ENCODE measurements around the gene OR2V2.

The OR2V2 gene

DNA sequence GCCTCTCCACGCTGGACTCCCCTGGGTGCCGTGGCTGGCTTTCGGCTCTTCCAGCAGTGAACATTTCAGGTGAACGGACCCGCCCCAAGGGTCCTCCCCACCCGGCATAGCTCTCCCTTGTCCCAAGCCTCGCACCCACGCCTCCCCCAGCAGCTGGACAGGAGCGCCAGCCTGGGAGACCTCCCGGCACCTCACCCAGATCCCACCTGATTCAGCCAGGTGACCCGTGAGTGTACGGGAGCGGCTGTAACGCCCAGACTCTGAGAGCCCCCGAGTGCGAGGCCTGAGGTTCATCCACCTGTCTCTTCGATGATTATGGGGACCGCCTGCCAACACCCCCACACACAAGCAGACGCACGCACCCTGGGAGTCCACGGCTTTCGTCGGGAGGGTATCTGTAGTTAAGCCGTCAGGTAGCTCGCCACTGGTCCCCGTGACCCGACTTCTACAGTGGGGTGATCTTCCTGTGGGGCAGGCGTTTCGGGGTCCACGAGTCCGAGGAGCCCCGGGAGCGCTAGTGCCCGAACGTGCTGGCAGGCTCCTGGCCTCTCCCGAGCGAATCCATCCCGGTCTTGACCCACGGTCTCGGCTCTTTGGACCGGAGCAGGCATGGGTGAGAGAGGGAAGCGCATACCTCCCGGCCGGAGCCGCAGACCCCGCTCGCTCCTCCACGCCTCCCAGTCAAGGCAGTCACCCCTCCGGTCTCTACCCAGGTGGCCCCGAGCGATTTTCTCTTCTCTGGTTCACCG is 42.8 kb downstream of the OR2V2 start:
- TF ChIP-seq SPI1 (IDR thresholded peaks at IDR 0.05; ENCODE audit: borderline replicate concordance, low read depth) (no peak), POLR2AphosphoS5 (IDR thresholded peaks at IDR 0.05; ENCODE audit: low read depth) (no peak; the same call in 1 of the 2 replicates), CTCF (IDR thresholded peaks at IDR 0.05; ENCODE audit: insufficient read depth, low read length) (no peak), GABPA (IDR thresholded peaks at IDR 0.05; ENCODE audit: low read depth) (no peak)
- TF ChIP-seq, protein P1, sequence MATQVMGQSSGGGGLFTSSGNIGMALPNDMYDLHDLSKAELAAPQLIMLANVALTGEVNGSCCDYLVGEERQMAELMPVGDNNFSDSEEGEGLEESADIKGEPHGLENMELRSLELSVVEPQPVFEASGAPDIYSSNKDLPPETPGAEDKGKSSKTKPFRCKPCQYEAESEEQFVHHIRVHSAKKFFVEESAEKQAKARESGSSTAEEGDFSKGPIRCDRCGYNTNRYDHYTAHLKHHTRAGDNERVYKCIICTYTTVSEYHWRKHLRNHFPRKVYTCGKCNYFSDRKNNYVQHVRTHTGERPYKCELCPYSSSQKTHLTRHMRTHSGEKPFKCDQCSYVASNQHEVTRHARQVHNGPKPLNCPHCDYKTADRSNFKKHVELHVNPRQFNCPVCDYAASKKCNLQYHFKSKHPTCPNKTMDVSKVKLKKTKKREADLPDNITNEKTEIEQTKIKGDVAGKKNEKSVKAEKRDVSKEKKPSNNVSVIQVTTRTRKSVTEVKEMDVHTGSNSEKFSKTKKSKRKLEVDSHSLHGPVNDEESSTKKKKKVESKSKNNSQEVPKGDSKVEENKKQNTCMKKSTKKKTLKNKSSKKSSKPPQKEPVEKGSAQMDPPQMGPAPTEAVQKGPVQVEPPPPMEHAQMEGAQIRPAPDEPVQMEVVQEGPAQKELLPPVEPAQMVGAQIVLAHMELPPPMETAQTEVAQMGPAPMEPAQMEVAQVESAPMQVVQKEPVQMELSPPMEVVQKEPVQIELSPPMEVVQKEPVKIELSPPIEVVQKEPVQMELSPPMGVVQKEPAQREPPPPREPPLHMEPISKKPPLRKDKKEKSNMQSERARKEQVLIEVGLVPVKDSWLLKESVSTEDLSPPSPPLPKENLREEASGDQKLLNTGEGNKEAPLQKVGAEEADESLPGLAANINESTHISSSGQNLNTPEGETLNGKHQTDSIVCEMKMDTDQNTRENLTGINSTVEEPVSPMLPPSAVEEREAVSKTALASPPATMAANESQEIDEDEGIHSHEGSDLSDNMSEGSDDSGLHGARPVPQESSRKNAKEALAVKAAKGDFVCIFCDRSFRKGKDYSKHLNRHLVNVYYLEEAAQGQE (IDR thresholded peaks at IDR 0.05; ENCODE audit: insufficient replicate concordance, low read depth) = no peak
- H3K27me3 ChIP-seq (ENCODE audit: insufficient read depth, poor library complexity, severe bottlenecking) = no peaks in the 10 kb centered on the region
- peak overlapping the region; percentile 86 for H3K4me3 ChIP-seq (replicated peaks; ENCODE audit: insufficient read depth, low read length)
- DNase-seq (ENCODE audit: low read depth in 1 of 2, low spot score in 1 of 2) = no peak
- peak overlapping the region; percentile 81 for H3K27ac ChIP-seq (replicated peaks)

DNA sequence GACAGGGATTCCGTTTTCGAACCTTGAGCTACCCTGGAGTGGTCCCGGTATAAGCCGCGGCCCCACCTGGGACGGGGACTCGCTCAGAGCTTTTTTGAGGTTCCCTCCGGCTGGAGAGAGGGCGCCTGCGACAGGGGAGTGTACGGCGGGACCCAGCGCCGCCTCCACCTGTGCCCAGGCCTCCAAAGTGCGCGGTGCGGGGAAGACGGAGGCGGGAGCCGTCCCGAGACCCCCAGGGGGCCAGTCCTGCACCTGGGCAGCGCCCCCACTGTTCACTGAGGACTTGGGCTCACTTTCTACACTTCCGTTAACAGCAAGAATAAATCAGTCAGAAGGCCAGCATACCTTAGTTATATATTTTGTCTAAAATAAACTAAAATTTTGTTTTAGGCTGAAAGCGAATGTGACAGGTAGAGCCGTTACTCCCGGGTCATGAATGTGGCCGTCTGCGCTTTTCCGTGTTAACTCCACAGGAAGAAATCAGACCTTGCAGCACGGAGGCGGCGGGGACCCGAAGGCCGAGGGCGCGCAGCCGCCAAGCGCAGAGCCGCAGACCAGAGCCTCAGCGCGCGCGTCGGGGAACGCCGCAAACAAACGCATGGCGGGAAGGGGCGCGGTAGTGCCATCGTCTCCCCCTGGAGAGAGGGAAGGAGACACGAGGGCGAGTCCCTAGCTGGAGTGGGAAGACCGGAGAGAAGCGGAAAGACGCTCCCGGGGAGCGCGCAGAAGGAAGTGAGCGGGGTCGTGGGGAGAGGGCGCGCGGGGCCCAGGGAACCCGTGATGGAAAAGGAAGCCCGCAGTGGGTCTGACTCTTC is 43.5 kb downstream of the OR2V2 start:
- Histone ChIP-seq H3K27me3 (ENCODE audit: insufficient read depth, poor library complexity, severe bottlenecking) (no peaks in the 10 kb centered on the region), H3K4me3 (replicated peaks; ENCODE audit: insufficient read depth, low read length) (peak overlapping the region; percentile 86), H3K27ac (replicated peaks) (peak overlapping the region; percentile 81)
- TF ChIP-seq POLR2AphosphoS5 (IDR thresholded peaks at IDR 0.05; ENCODE audit: low read depth) = no peak; the same call in none of the 2 replicates
- TF ChIP-seq, protein P1 (IDR thresholded peaks at IDR 0.05; ENCODE audit: insufficient replicate concordance, low read depth) = peak; percentile 48
- DNase-seq (ENCODE audit: low read depth in 1 of 2, low spot score in 1 of 2) = peak in 1 of 2 experiments; percentile 63

- Histone ChIP-seq H3K27ac (replicated peaks) (peak overlapping the region; percentile 81), H3K4me3 (replicated peaks; ENCODE audit: insufficient read depth, low read length) (peak overlapping the region; percentile 86), H3K27me3 (ENCODE audit: insufficient read depth, poor library complexity, severe bottlenecking) (no peaks in the 10 kb centered on the region)
- DNase-seq (ENCODE audit: low read depth in 1 of 2, low spot score in 1 of 2) = peak; percentile 94 to 95
- peak; percentile 60; the same call in 1 of the 2 replicates for TF ChIP-seq POLR2AphosphoS5 (IDR thresholded peaks at IDR 0.05; ENCODE audit: low read depth)
- no peak for TF ChIP-seq CTCF (IDR thresholded peaks at IDR 0.05; ENCODE audit: insufficient read depth, low read length)
- peak; percentile 45; the same call in 1 of the 2 replicates for TF ChIP-seq SPI1 (IDR thresholded peaks at IDR 0.05; ENCODE audit: borderline replicate concordance, low read depth)
- TF ChIP-seq GABPA (IDR thresholded peaks at IDR 0.05; ENCODE audit: low read depth) = no peak
- TF ChIP-seq, protein P1 (IDR thresholded peaks at IDR 0.05; ENCODE audit: insufficient replicate concordance, low read depth) = no peak
These were observed 44.3 kb downstream of the OR2V2 start for GRCh38 chr5:181191526-181192336.
